Measurements from ENCODE around the gene NGFR. TPM values are rescaled to one million over a fixed set of nuclear protein-coding genes. Genes with fewer than 3 reads are reported as not detected.

Gene NGFR
- total and polyA plus RNA-seq, 9 of the 15 experiments (the other 6 are each of a cell fraction or from before 2014, with no cell fraction given): 0.07 to 0.23 (median 0.13) TPM; not detected in 4

- no peak for TF ChIP-seq MXI1 (IDR thresholded peaks at IDR 0.05; ENCODE audit: low read depth, low read length)
- TF ChIP-seq RBM39 (optimal IDR thresholded peaks at IDR 0.05; ENCODE audit: low read depth, low read length): no peak
- no peak for TF ChIP-seq CBX2 (IDR thresholded peaks at IDR 0.05; ENCODE audit: insufficient read depth, low read length, poor library complexity, severe bottlenecking)
- no peak for TF ChIP-seq ZBTB40 (IDR thresholded peaks at IDR 0.05)
- no peak for TF ChIP-seq ZBTB40 (CRISPR knock-in tag; IDR thresholded peaks at IDR 0.05)
- TF ChIP-seq BACH1 (tag; IDR thresholded peaks at IDR 0.05): peak; percentile 79; the same call in 1 of the 2 replicates
- no peak for TF ChIP-seq MIER1 (IDR thresholded peaks at IDR 0.05; ENCODE audit: low read depth)
- no peak for TF ChIP-seq RBM14 (IDR thresholded peaks at IDR 0.05; ENCODE audit: borderline replicate concordance, insufficient read depth, low read depth, low read length)
- TF ChIP-seq RAD21 (CRISPR knock-in tag; conservative IDR thresholded peaks at IDR 0.05 in 1 of 2, IDR thresholded peaks at IDR 0.05 in 1 of 2): no peak
- no peak for TF ChIP-seq KLF6 (CRISPR knock-in tag; IDR thresholded peaks at IDR 0.05; ENCODE audit: borderline replicate concordance)
- TF ChIP-seq LARP7 (IDR thresholded peaks at IDR 0.05): no peak
- no peak for TF ChIP-seq ZNF609 (CRISPR knock-in tag; IDR thresholded peaks at IDR 0.05; ENCODE audit: borderline replicate concordance)
- no peak for TF ChIP-seq SLC30A9 (CRISPR knock-in tag; IDR thresholded peaks at IDR 0.05)
Observed at GRCh38 chr17:49515196-49515770, 20.2 kb downstream of the NGFR start (continued).
